HG02623 (cell line): ENCODE measurements around the gene LYPD3.

Source experiments
- ATAC-seq: cut with Tn5 transposase; IDR thresholded peaks from one replicate; pipeline ENCODE4 v1.9.1; 2021; ENCODE audit warnings: moderate library complexity; ENCODE audit not compliant: unreplicated experiment

Gene LYPD3

GRCh38 chr19:43486412-43486811 lies 21.0 kb upstream of the LYPD3 start:
- ATAC-seq: no peak

GRCh38 chr19:43485951-43486350 lies 20.5 kb upstream of the LYPD3 start:
- ATAC-seq: no peak

GRCh38 chr19:43483281-43483680 lies 17.9 kb upstream of the LYPD3 start:
- ATAC-seq: no peak

- no peak for ATAC-seq
These were observed 16.8 kb upstream of the LYPD3 start for GRCh38 chr19:43482193-43482592.

GRCh38 chr19:43481701-43482100 lies 16.3 kb upstream of the LYPD3 start:
- no peak for ATAC-seq

GRCh38 chr19:43480574-43480973 lies 15.2 kb upstream of the LYPD3 start:
- no peak for ATAC-seq

GRCh38 chr19:43479961-43480561 lies 14.7 kb upstream of the LYPD3 start:
- ATAC-seq: no peak

- no peak for ATAC-seq
These were observed 13.8 kb upstream of the LYPD3 start for GRCh38 chr19:43479226-43479625.

- ATAC-seq: no peak
These were observed 12.9 kb upstream of the LYPD3 start for GRCh38 chr19:43478323-43478722.

- no peak for ATAC-seq
These were observed 11.2 kb upstream of the LYPD3 start for GRCh38 chr19:43476606-43477005.

- ATAC-seq: no peak
These were observed 9.7 kb upstream of the LYPD3 start for GRCh38 chr19:43474986-43475705.

GRCh38 chr19:43474487-43474886 lies 9.1 kb upstream of the LYPD3 start:
- no peak for ATAC-seq

GRCh38 chr19:43471091-43471490 lies 5.7 kb upstream of the LYPD3 start:
- ATAC-seq: no peak

- ATAC-seq: no peak
These were observed 4.9 kb upstream of the LYPD3 start for GRCh38 chr19:43470288-43470687.

GRCh38 chr19:43469160-43469480 lies 3.7 kb upstream of the LYPD3 start:
- no peak for ATAC-seq

GRCh38 chr19:43468354-43469159 lies 3.1 kb upstream of the LYPD3 start:
- ATAC-seq: no peak

GRCh38 chr19:43467730-43468129 lies 2.3 kb upstream of the LYPD3 start:
- ATAC-seq: no peak

- no peak for ATAC-seq
These were observed 1.9 kb upstream of the LYPD3 start for GRCh38 chr19:43467276-43467675.

GRCh38 chr19:43466793-43467192 lies 1.4 kb upstream of the LYPD3 start:
- no peak for ATAC-seq

GRCh38 chr19:43464134-43464775 lies 1.2 kb downstream of the LYPD3 start:
- ATAC-seq: peak; percentile 25

GRCh38 chr19:43463381-43464133 lies 1.9 kb downstream of the LYPD3 start:
- ATAC-seq: peak; percentile 78
